Glutamatergic neuron (in vitro differentiated cells): ENCODE data around the gene EAPP. TPM values are rescaled to one million over a fixed set of nuclear protein-coding genes. Genes with fewer than 3 reads are reported as not detected.

Experiments used
- DNase-seq: peaks from one replicate; pipeline ENCODE4 v3.0.0; 2022
- H3K27ac Mint-ChIP-seq: one replicate; pipeline ENCODE4 v1.8.0; 2020; ENCODE audit warnings: mild to moderate bottlenecking, mixed read lengths, inconsistent platforms; ENCODE audit not compliant: unreplicated experiment
- H3K27me3 Mint-ChIP-seq: one replicate; pipeline ENCODE4 v1.8.0; 2020; ENCODE audit warnings: mild to moderate bottlenecking, moderate library complexity, mixed read lengths, inconsistent platforms; ENCODE audit not compliant: unreplicated experiment
- H3K36me3 Mint-ChIP-seq: one replicate; pipeline ENCODE4 v1.8.0; 2020; ENCODE audit warnings: mild to moderate bottlenecking, mixed read lengths, inconsistent platforms; ENCODE audit not compliant: unreplicated experiment
- H3K4me1 Mint-ChIP-seq: one replicate; pipeline ENCODE4 v1.8.0; 2020; ENCODE audit warnings: mild to moderate bottlenecking, low read depth, mixed read lengths, inconsistent platforms; ENCODE audit not compliant: unreplicated experiment
- H3K4me3 Mint-ChIP-seq: one replicate; pipeline ENCODE4 v1.8.0; 2020; ENCODE audit warnings: mild to moderate bottlenecking, mixed read lengths, inconsistent platforms; ENCODE audit not compliant: unreplicated experiment
- H3K9me3 Mint-ChIP-seq: one replicate; pipeline ENCODE4 v1.8.0; 2020; ENCODE audit warnings: mild to moderate bottlenecking, moderate library complexity, mixed read lengths, inconsistent platforms; ENCODE audit not compliant: unreplicated experiment
- total RNA-seq: library from RNA; stranded (reverse); fragmentation: NEBNext Ultra II Directional; extraction: Animal tissue kit (Norgen Biotek cat#: 25700); gene quantifications from one replicate; pipeline ENCODE4 v1.2.1, GENCODE V29; 2021; ENCODE audit not compliant: unreplicated experiment
- TF ChIP-seq, protein P1 (sequence below): fragments of 200-600 bp; sonication (generic); IDR thresholded peaks from one replicate; pipeline ENCODE4 v1.5.0; 2021; ENCODE audit not compliant: partially characterized antibody, unreplicated experiment

EAPP gene
- total RNA-seq, 1 donor from 2014 or later: 33.2 TPM

DNA sequence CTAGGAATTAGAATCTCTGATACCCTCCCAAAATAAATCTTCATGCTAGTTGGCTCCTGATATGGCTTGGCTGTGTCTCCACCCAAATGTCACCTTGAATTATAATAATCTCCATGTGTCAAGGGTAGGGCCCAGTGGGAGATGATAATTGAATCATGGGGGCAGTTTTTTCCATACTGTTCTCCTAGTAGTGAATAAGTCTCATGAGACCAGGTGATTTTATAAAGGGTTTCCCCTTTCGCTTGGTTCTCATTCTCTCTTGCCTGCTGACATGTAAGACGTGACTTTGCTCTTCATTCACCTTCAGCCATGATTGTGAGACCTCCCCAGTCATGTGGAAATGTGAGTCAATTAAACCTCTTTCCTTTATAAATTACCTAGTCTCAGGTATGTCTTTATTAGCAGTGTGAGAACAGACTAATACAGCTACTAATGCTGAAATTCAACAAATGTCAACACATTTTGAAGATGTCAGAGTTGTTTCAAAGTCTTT is 65.3 kb downstream of the EAPP start:
- Mint-ChIP-seq H3K4me3 (no peak overlapping the region), H3K27ac (no peak overlapping the region), H3K36me3 (no peaks in the 10 kb centered on the region), H3K27me3 (no peaks in the 10 kb centered on the region), H3K9me3 (peaks cover 12% of the 10 kb centered on the region), H3K4me1 (peaks cover 5% of the 10 kb centered on the region)
- no peak for DNase-seq
- TF ChIP-seq, protein P1, sequence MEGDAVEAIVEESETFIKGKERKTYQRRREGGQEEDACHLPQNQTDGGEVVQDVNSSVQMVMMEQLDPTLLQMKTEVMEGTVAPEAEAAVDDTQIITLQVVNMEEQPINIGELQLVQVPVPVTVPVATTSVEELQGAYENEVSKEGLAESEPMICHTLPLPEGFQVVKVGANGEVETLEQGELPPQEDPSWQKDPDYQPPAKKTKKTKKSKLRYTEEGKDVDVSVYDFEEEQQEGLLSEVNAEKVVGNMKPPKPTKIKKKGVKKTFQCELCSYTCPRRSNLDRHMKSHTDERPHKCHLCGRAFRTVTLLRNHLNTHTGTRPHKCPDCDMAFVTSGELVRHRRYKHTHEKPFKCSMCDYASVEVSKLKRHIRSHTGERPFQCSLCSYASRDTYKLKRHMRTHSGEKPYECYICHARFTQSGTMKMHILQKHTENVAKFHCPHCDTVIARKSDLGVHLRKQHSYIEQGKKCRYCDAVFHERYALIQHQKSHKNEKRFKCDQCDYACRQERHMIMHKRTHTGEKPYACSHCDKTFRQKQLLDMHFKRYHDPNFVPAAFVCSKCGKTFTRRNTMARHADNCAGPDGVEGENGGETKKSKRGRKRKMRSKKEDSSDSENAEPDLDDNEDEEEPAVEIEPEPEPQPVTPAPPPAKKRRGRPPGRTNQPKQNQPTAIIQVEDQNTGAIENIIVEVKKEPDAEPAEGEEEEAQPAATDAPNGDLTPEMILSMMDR: no peak

DNA sequence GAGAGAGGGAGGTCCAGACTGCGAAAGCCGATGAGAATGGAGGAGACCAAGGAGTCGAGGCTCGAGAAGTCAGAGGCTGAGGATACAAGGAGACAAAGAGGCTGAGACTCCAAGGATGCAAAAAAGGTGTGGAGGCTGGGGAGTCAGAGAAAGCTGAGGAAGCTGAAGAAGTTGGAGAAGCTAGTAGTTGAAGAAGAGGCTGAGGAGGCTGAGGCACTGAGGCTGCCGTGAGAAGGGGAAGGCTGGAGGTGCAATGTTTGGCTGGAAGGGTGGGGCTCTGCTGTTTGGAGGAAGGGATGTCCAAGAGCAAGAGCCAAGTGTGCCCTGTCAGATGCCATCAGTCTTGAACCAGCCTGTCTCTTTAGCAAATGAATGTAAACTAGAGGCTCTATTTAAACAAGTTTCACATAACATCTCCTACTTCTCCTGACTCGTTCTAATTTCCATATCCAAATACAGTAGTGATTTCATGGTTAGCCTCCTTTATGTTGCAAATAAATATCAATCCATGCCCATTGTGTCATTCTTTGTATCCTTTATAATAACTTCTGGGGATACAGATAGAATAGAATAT is 66.7 kb downstream of the EAPP start:
- Mint-ChIP-seq H3K4me3 (no peak overlapping the region), H3K9me3 (peaks cover 12% of the 10 kb centered on the region), H3K4me1 (peaks cover 5% of the 10 kb centered on the region), H3K27me3 (no peaks in the 10 kb centered on the region), H3K27ac (no peak overlapping the region), H3K36me3 (no peaks in the 10 kb centered on the region)
- TF ChIP-seq, protein P1: no peak
- no peak for DNase-seq

DNA sequence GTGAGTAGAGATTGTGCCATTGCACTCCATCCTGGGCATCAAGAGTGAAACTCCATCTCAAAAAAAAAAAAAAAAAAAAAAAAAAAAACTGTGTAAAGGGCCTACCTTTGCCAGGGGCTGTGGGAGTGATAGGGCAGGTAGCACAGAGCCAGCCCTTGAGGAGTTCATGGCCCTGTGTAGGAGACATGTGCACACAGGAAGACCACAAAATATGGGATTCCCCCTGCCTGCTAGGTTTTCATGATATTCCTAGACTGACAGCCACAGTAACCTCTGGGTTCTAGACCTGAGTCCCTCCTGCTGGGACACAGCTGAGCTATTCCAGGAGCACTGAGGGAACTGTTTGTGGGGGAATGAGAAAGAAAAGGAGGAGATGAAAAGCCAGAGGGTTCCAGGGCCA is 69.2 kb downstream of the EAPP start:
- TF ChIP-seq, protein P1: no peak
- Mint-ChIP-seq H3K27ac (no peak overlapping the region), H3K36me3 (no peaks in the 10 kb centered on the region), H3K4me1 (no peaks in the 10 kb centered on the region), H3K27me3 (no peaks in the 10 kb centered on the region), H3K9me3 (peaks cover 9% of the 10 kb centered on the region), H3K4me3 (no peak overlapping the region)
- DNase-seq: no peak

DNA sequence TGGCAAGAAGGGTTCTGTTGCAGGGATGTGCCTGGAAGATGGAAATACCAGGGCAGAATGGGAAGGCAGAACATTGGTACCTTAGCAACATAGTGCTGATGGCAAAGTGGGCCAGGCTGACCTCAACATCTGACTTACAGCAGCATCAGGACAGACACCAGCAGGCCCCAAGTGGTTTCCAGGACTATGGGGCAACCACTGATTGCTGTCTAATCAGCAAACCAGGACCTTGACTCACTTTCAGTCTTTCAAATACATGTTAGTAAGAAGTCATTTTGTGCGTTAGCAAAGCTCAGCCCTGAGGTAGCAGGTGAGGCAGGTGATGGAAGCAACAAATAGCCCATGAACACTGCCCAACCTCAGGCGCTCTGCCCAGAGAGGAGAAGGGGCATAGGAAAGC is 72.8 kb downstream of the EAPP start:
- DNase-seq: no peak
- H3K36me3 Mint-ChIP-seq: no peaks in the 10 kb centered on the region
- H3K4me3 Mint-ChIP-seq: no peak overlapping the region
- TF ChIP-seq, protein P1: no peak
- H3K27ac Mint-ChIP-seq: no peak overlapping the region
- peaks cover 4% of the 10 kb centered on the region for H3K27me3 Mint-ChIP-seq
- H3K9me3 Mint-ChIP-seq: no peaks in the 10 kb centered on the region
- peaks cover 7% of the 10 kb centered on the region for H3K4me1 Mint-ChIP-seq

Other genes starting within 250 kb of the EAPP start
- gene SPTSSA, start 77.5 kb downstream of the EAPP start, total RNA-seq: 21.4 TPM
- gene SNX6, start 90.4 kb upstream of the EAPP start, total RNA-seq: 71.3 TPM
- gene CFL2, start 174.9 kb upstream of the EAPP start, total RNA-seq: 57.6 TPM